Stimulated activated CD4-positive, alpha-beta T cell treated with anti-CD3 and anti-CD28 coated beads, TNF-alpha, amount 100 ng/mL, for 1 hour (primary cell): ENCODE results near the gene CCDC33.

ENCODE experiments used
- DNase-seq, 3 donors: peaks; one replicate each; pipeline ENCODE4 v3.0.0-alpha.2; 2020; ENCODE audit warnings: low read depth in 3 of 3, low spot score in 1 of 3

CCDC33 gene

GRCh38 chr15:74281147-74282133 is 45.3 kb downstream of the CCDC33 start:
- DNase-seq, result no peak

- no peak for DNase-seq
Measured at GRCh38 chr15:74283368-74283767, 47.2 kb downstream of the CCDC33 start.

- no peak for DNase-seq
Measured at GRCh38 chr15:74289671-74290070, 53.5 kb downstream of the CCDC33 start.

GRCh38 chr15:74290645-74291044 is 54.5 kb downstream of the CCDC33 start:
- no peak for DNase-seq

- DNase-seq, result peak; percentile 5 to 52 (median 13)
Measured at GRCh38 chr15:74291101-74292071, 55.3 kb downstream of the CCDC33 start.

- no peak for DNase-seq
Measured at GRCh38 chr15:74293021-74293810, 57.1 kb downstream of the CCDC33 start.

- no peak for DNase-seq
Measured at GRCh38 chr15:74294010-74294409, 57.9 kb downstream of the CCDC33 start.

GRCh38 chr15:74295800-74296199 is 59.7 kb downstream of the CCDC33 start:
- no peak for DNase-seq

GRCh38 chr15:74297887-74298286 is 61.8 kb downstream of the CCDC33 start:
- DNase-seq, result no peak

- DNase-seq, result no peak
Measured at GRCh38 chr15:74300057-74300795, 64.1 kb downstream of the CCDC33 start.

- no peak for DNase-seq
Measured at GRCh38 chr15:74301583-74302361, 65.6 kb downstream of the CCDC33 start.

GRCh38 chr15:74302821-74303359 is 66.8 kb downstream of the CCDC33 start:
- no peak for DNase-seq

- DNase-seq, result no peak
Measured at GRCh38 chr15:74303741-74304309, 67.7 kb downstream of the CCDC33 start.

GRCh38 chr15:74304431-74304830 is 68.3 kb downstream of the CCDC33 start:
- DNase-seq, result no peak

- no peak for DNase-seq
Measured at GRCh38 chr15:74305687-74306086, 69.6 kb downstream of the CCDC33 start.

- no peak for DNase-seq
Measured at GRCh38 chr15:74306781-74307217, 70.7 kb downstream of the CCDC33 start.

GRCh38 chr15:74307827-74308811 is 72.0 kb downstream of the CCDC33 start:
- no peak for DNase-seq
